ENCODE data around the gene ARNT2.
A peak's percentile ranks its signal among the peaks of the same experiment; 100 is the strongest.

ARNT2 gene

GRCh38 chr15:80444680-80445251 lies 40.6 kb downstream of the ARNT2 start:
- DNase-seq, result no peak

GRCh38 chr15:80445300-80446041 lies 41.3 kb downstream of the ARNT2 start:
- no peak for DNase-seq

- no peak for DNase-seq
Measured at GRCh38 chr15:80447077-80447476, 42.9 kb downstream of the ARNT2 start.

GRCh38 chr15:80449825-80450224 lies 45.6 kb downstream of the ARNT2 start:
- no peak for DNase-seq

- no peak for DNase-seq
Measured at GRCh38 chr15:80450811-80451321, 46.7 kb downstream of the ARNT2 start.

GRCh38 chr15:80452166-80452565 lies 48.0 kb downstream of the ARNT2 start:
- DNase-seq, result no peak

- DNase-seq, result no peak
Measured at GRCh38 chr15:80455051-80455648, 51.0 kb downstream of the ARNT2 start.

- DNase-seq, result peak; percentile 30
Measured at GRCh38 chr15:80455668-80456442, 51.7 kb downstream of the ARNT2 start.

- no peak for DNase-seq
Measured at GRCh38 chr15:80456517-80457492, 52.6 kb downstream of the ARNT2 start.

GRCh38 chr15:80457896-80458295 lies 53.7 kb downstream of the ARNT2 start:
- no peak for DNase-seq

GRCh38 chr15:80458580-80458979 lies 54.4 kb downstream of the ARNT2 start:
- DNase-seq, result no peak

- no peak for DNase-seq
Measured at GRCh38 chr15:80459380-80459779, 55.2 kb downstream of the ARNT2 start.

- DNase-seq, result no peak
Measured at GRCh38 chr15:80459818-80460217, 55.6 kb downstream of the ARNT2 start.

- no peak for DNase-seq
Measured at GRCh38 chr15:80461356-80462095, 57.3 kb downstream of the ARNT2 start.

- DNase-seq, result no peak
Measured at GRCh38 chr15:80462111-80462510, 57.9 kb downstream of the ARNT2 start.

- DNase-seq, result no peak
Measured at GRCh38 chr15:80462836-80463512, 58.8 kb downstream of the ARNT2 start.

- DNase-seq, result peak; percentile 37
Measured at GRCh38 chr15:80464951-80465625, 60.9 kb downstream of the ARNT2 start.

- DNase-seq, result no peak
Measured at GRCh38 chr15:80465626-80466005, 61.4 kb downstream of the ARNT2 start.

GRCh38 chr15:80466543-80466942 lies 62.4 kb downstream of the ARNT2 start:
- no peak for DNase-seq

- no peak for DNase-seq
Measured at GRCh38 chr15:80467311-80467714, 63.1 kb downstream of the ARNT2 start.

Data from NCI-H748 treated with DMSO at 0.1 percent for 48 hours (cell line).